ENCODE measurements around the gene KCNS3. TPM values are rescaled to one million over a fixed set of nuclear protein-coding genes. Genes with fewer than 3 reads are reported as not detected.

The KCNS3 gene
- total and polyA plus RNA-seq, 2 of the 13 experiments (the other 11 are each of a cell fraction or from before 2014, with no cell fraction given) = not detected

- peak; percentile 93; the same call in 1 of the 2 replicates for TF ChIP-seq ZBTB1 (CRISPR knock-in tag; IDR thresholded peaks at IDR 0.05; ENCODE audit: borderline replicate concordance)
- TF ChIP-seq MAF1 (CRISPR knock-in tag; IDR thresholded peaks at IDR 0.05; ENCODE audit: borderline replicate concordance) = no peak
- TF ChIP-seq CEBPB (IDR thresholded peaks at IDR 0.05; ENCODE audit: borderline replicate concordance, low read depth, low read length) = no peak
- no peak for TF ChIP-seq THYN1 (CRISPR knock-in tag; IDR thresholded peaks at IDR 0.05; ENCODE audit: borderline replicate concordance, low read depth)
- no peak for TF ChIP-seq ZFYVE20 (CRISPR knock-in tag; IDR thresholded peaks at IDR 0.05; ENCODE audit: borderline replicate concordance, low read depth)
- no peak for TF ChIP-seq ZHX2 (IDR thresholded peaks at IDR 0.05; ENCODE audit: low read depth)
- no peak for TF ChIP-seq ZHX2 (CRISPR knock-in tag; IDR thresholded peaks at IDR 0.05; ENCODE audit: borderline replicate concordance)
- TF ChIP-seq TRIM24 (CRISPR knock-in tag; IDR thresholded peaks at IDR 0.05) = no peak
- no peak for TF ChIP-seq ZFP62 (CRISPR knock-in tag; IDR thresholded peaks at IDR 0.05)
- no peak for TF ChIP-seq PAXIP1 (CRISPR knock-in tag; conservative IDR thresholded peaks at IDR 0.05)
- no peak for TF ChIP-seq YEATS2 (CRISPR knock-in tag; IDR thresholded peaks at IDR 0.05; ENCODE audit: borderline replicate concordance)
- TF ChIP-seq ZNF639 (CRISPR knock-in tag; conservative IDR thresholded peaks at IDR 0.05) = no peak
- no peak for TF ChIP-seq ZNF326 (CRISPR knock-in tag; IDR thresholded peaks at IDR 0.05; ENCODE audit: borderline replicate concordance)
- no peak for TF ChIP-seq CREB1 (IDR thresholded peaks at IDR 0.05)
- no peak for TF ChIP-seq CREB1 (CRISPR knock-in tag; IDR thresholded peaks at IDR 0.05)
- TF ChIP-seq POLR2AphosphoS5 (IDR thresholded peaks at IDR 0.05; ENCODE audit: low read depth, low read length) = no peak
- TF ChIP-seq ZNF451 (CRISPR knock-in tag; IDR thresholded peaks at IDR 0.05) = peak; percentile 70; the same call in 1 of the 2 replicates
- no peak for TF ChIP-seq PRMT3 (CRISPR knock-in tag; IDR thresholded peaks at IDR 0.05; ENCODE audit: borderline replicate concordance, low read depth)
- peak; percentile 37; the same call in 1 of the 2 replicates for TF ChIP-seq ZNF331 (CRISPR knock-in tag; IDR thresholded peaks at IDR 0.05)
These were observed 48.1 kb upstream of the KCNS3 start (continued) for GRCh38 chr2:17830053-17831034.
